Heart right ventricle (tissue), 16 donors: ENCODE results near the gene OPN4. TPM values are rescaled to one million over a fixed set of nuclear protein-coding genes. Genes with fewer than 3 reads are reported as not detected.
A peak's percentile ranks its signal among the peaks of the same experiment; 100 is the strongest.

Experiments used
- ATAC-seq, 8 donors: fragments of 200-7000 bp; cut with Tn5 transposase; one replicate each; pipeline ENCODE4 v1.9.1; 2020; ENCODE audit warnings: mild to moderate bottlenecking in 8 of 8, moderate library complexity in 8 of 8, moderate number of reproducible peaks in 1 of 8
- DNase-seq, 2 donors: peaks; one replicate each; pipeline ENCODE4 v3.0.0-alpha.2; 2020
- H3K27ac ChIP-seq, 10 donors: fragments of 200-600 bp; sonication (generic) in 2 of 10; one replicate each; pipeline versions ENCODE4 v1.5.0 to v1.8.0; 2020 to 2022; ENCODE audit warnings: mild to moderate bottlenecking in 3 of 10
- H3K27me3 ChIP-seq, 7 donors: fragments of 200-600 bp; one replicate each; pipeline ENCODE4 v1.8.0; 2021 to 2022; ENCODE audit warnings: mild to moderate bottlenecking in 2 of 7
- H3K36me3 ChIP-seq, 9 donors: fragments of 200-600 bp; sonication (generic) in 1 of 9; one replicate each; pipeline versions ENCODE4 v1.5.0 to v1.8.0; 2020 to 2022; ENCODE audit warnings: mild to moderate bottlenecking in 2 of 9
- H3K4me1 ChIP-seq, 9 donors: fragments of 200-600 bp; sonication (generic) in 1 of 9; one replicate each; pipeline versions ENCODE4 v1.5.0 to v1.8.0; 2020 to 2022; ENCODE audit warnings: mild to moderate bottlenecking in 4 of 9
- H3K4me3 ChIP-seq, 10 donors: fragments of 200-600 bp; sonication (generic) in 2 of 10; one replicate each; pipeline versions ENCODE4 v1.5.0 to v1.8.0; 2020 to 2022; ENCODE audit warnings: mild to moderate bottlenecking in 7 of 10, moderate library complexity in 2 of 10
- H3K9me3 ChIP-seq, 11 donors: fragments of 200-600 bp in 10 of 11; sonication (generic) in 2 of 11; one replicate each; pipeline versions ENCODE4 v1.5.0 to v1.8.0; 2013 to 2022; ENCODE audit warnings: mild to moderate bottlenecking in 2 of 11, control low read depth in 1 of 11, moderate library complexity in 1 of 11
- WGBS, 2 donors: extraction: QIAGEN DNeasy Blood & Tissue Kit; methylation state at CpG; one replicate each; pipeline ENCODE4 v1.1.7; 2013; ENCODE audit warnings: inconsistent platforms in 1 of 2; 5-methylcytosine and 5-hydroxymethylcytosine counted together
- intact Hi-C, 10 donors: fragments of 100-400 bp; cut with DNase I; formaldehyde crosslinking; loops; one replicate each; pipeline versions ENCODE4 v1.11.1 to v1.14.2; 2022
- polyA plus RNA-seq, 2 donors: library from polyadenylated mRNA; stranded (reverse); fragments of 200-250 nt; gene quantifications; one replicate each; pipeline ENCODE4 v1.2.3, GENCODE V29; 2013
- total RNA-seq, 10 donors: library from RNA; stranded (reverse); fragmentation: NEBNext Ultra II Directional in 3 of 10; extraction: Animal tissue kit (Norgen Biotek cat#: 25700) in 3 of 10; gene quantifications; one replicate each; pipeline versions ENCODE4 v1.2.1 to v1.2.4, GENCODE V29; 2021 to 2023
- TF ChIP-seq, protein P1 (sequence below), 9 donors: fragments of 200-600 bp; sonication (generic) in 2 of 9; IDR thresholded peaks; one replicate each; pipeline versions ENCODE4 v1.5.0 to v1.8.0; 2021 to 2022; ENCODE audit warnings: antibody characterized with exemption in 9 of 9, mild to moderate bottlenecking in 5 of 9, moderate library complexity in 1 of 9
- donor health status: Arrhythmogenic right ventricular cardiomyopathy.
- donor health status: ischemic (EF 13 %, LVEDD 7.1; RV severe dilation, severe dysfunction).
- donor health status: healthy with polysubstance abuse.
- donor health status: DM: no; HTN: yes; CAD: no.
- donor health status: DM: no; HTN: no; CAD: no.
- donor health status: ischemic (EF 25% LVEDD 6.9; RV normal size, moderate dysfunction).
- donor health status: ischemic (EF 25% LVEDD 5.7; RV mildly dilated, moderate dysfunction).
- donor health status: healthy.
- donor health status: DM: yes; HTN: yes; CAD: no.
- donor health status: Ischemic cardiomyopathy.
- donor health status: ischemic (EF 35%, LVEDD 5.7; RV mildly dilated, moderate dysfunction).
- donor health status: nonischemic (EF 11% LVEDD 7.7; RV severe dilation, severe dysfunction).
- donor health status: DM: yes; HTN: yes; CAD: no.
- donor health status: PGD.
- donor health status: ischemic (EF 29% LVEDD 5.4; RV normal size, mild dysfunction).
- donor health status: nonischemic (EF 23%, LVEDD 6.1; RV moderate dilation, normal function).

Gene OPN4
- total and polyA plus RNA-seq, 12 donors = 0.10 to 0.29 (median 0.26) TPM; not detected in 5

DNA sequence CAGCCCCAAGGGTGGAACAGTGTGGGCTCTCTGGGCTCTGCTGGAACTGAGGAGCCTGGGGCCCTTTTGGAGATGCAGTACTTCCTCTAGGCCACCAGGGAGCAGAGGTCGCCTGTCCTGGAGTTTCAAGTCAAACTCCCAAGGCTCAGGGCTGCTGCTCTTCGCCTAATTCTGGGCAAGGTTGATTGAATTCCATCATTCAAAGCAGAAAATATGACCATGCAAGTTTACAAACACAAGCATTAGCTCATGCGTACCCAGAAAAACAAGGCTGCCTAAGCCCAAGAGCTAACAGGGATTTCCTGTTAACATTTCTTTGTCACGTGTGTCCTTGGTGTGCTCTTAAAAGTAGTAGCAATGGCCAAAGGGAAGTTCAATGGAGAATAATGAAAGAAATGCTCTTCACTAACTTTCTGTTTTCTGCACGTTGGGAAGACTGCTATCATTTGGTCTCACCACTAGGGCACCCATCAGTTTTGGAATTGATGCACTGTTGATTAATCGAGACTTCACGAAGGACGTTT, 34.1 kb downstream of the OPN4 start:
- DNase-seq (peak in 1 of 2 donors; percentile 62), ATAC-seq (peak in 2 of 8 donors; percentile 11 to 14)
- 15 to 17% methylated on average over 8 of the region's 8 CpGs for WGBS, 2 donors
- Histone ChIP-seq H3K36me3 (peaks cover 0 to 26% (median 0%) of the 10 kb centered on the region in 9 donors), H3K4me3 (no peak overlapping the region), H3K27me3 (peaks cover 0 to 17% (median 6%) of the 10 kb centered on the region in 7 donors), H3K4me1 (peaks cover 13 to 100% (median 40%) of the 10 kb centered on the region in 9 donors), H3K9me3 (no peaks in the 10 kb centered on the region), H3K27ac (peak overlapping the region in 7 of 10 donors; percentile 28 to 100 (median 49))
- intact Hi-C loops = loop anchor here in 3 of 10 donors (2.0 to 5.0 kb wide), 2 partner anchors 41 to 210 kb away; no protein-coding TSS in a partner anchor
- TF ChIP-seq, protein P1, sequence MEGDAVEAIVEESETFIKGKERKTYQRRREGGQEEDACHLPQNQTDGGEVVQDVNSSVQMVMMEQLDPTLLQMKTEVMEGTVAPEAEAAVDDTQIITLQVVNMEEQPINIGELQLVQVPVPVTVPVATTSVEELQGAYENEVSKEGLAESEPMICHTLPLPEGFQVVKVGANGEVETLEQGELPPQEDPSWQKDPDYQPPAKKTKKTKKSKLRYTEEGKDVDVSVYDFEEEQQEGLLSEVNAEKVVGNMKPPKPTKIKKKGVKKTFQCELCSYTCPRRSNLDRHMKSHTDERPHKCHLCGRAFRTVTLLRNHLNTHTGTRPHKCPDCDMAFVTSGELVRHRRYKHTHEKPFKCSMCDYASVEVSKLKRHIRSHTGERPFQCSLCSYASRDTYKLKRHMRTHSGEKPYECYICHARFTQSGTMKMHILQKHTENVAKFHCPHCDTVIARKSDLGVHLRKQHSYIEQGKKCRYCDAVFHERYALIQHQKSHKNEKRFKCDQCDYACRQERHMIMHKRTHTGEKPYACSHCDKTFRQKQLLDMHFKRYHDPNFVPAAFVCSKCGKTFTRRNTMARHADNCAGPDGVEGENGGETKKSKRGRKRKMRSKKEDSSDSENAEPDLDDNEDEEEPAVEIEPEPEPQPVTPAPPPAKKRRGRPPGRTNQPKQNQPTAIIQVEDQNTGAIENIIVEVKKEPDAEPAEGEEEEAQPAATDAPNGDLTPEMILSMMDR (IDR thresholded peaks at IDR 0.05) = peak; percentile 54 to 87 (median 82)

- H3K27me3 ChIP-seq = peaks cover 0 to 17% (median 6%) of the 10 kb centered on the region in 7 donors
- DNase-seq (no peak), ATAC-seq (no peak)
- WGBS, 2 donors = 73 to 74% methylated on average over 13 of the region's 13 CpGs
- peak overlapping the region in 6 of 10 donors; percentile 35 to 93 (median 60) for H3K27ac ChIP-seq
- intact Hi-C loops = loop anchor here in 3 of 10 donors (2.0 to 5.0 kb wide), 2 partner anchors 42 to 210 kb away; no protein-coding TSS in a partner anchor
- TF ChIP-seq, protein P1 (IDR thresholded peaks at IDR 0.05) = no peak
- no peaks in the 10 kb centered on the region for H3K9me3 ChIP-seq
- peaks cover 0 to 26% (median 0%) of the 10 kb centered on the region in 9 donors for H3K36me3 ChIP-seq
- peaks cover 14 to 100% (median 40%) of the 10 kb centered on the region in 9 donors for H3K4me1 ChIP-seq
- no peak overlapping the region for H3K4me3 ChIP-seq
Measured at GRCh38 chr10:86689146-86689545, 34.8 kb downstream of the OPN4 start.

- peaks cover 0 to 17% (median 2%) of the 10 kb centered on the region in 7 donors for H3K27me3 ChIP-seq
- H3K36me3 ChIP-seq = peaks cover 0 to 27% (median 0%) of the 10 kb centered on the region in 9 donors
- ATAC-seq = peak; percentile 3 to 18 (median 6)
- no peak overlapping the region for H3K4me3 ChIP-seq
- WGBS, 2 donors = 50 to 70% methylated on average over 5 of the region's 5 CpGs
- TF ChIP-seq, protein P1 (IDR thresholded peaks at IDR 0.05) = no peak
- DNase-seq = no peak
- intact Hi-C loops = loop anchor here in 4 of 10 donors (5.0 kb wide), 2 partner anchors 207 to 212 kb away; no protein-coding TSS in a partner anchor
- H3K27ac ChIP-seq = peak overlapping the region in 8 of 10 donors; percentile 13 to 93 (median 62)
- peaks cover 7 to 100% (median 39%) of the 10 kb centered on the region in 9 donors for H3K4me1 ChIP-seq
- no peaks in the 10 kb centered on the region for H3K9me3 ChIP-seq
Measured at GRCh38 chr10:86690231-86690630, 35.9 kb downstream of the OPN4 start.

DNA sequence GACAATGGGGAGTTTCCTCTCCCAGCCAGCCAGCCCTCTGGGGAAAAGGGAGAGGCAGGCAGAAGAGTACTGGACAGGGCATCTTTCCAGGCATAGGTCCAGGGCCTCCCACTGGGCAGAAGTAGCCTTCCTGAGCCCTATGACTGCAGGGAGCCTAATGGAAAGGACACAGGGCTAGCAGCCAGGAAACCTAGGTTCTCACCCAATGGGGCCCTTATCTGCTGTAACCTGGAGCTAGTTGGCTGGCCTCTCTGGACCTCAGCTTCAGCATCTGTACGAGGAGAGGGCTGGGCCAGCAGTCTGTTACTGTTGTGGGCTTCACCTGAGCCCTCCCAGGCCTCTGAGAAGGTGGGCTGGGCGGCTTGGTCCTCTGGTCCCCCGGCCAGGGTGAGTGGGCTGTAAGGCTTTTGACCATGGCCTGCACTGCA, 36.3 kb downstream of the OPN4 start:
- intact Hi-C loops = loop anchor here in 4 of 10 donors (5.0 kb wide), 2 partner anchors 207 to 212 kb away; no protein-coding TSS in a partner anchor
- Histone ChIP-seq H3K27me3 (peaks cover 0 to 16% (median 0%) of the 10 kb centered on the region in 7 donors), H3K9me3 (no peaks in the 10 kb centered on the region), H3K4me1 (peaks cover 7 to 100% (median 36%) of the 10 kb centered on the region in 9 donors), H3K4me3 (no peak overlapping the region), H3K27ac (peak overlapping the region in 8 of 10 donors; percentile 13 to 93 (median 64)), H3K36me3 (peaks cover 0 to 24% (median 0%) of the 10 kb centered on the region in 9 donors)
- peak; percentile 6 to 39 (median 22) for ATAC-seq
- TF ChIP-seq, protein P1 (IDR thresholded peaks at IDR 0.05) = no peak
- WGBS, 2 donors = 57 to 62% methylated on average over 3 of the region's 3 CpGs
- DNase-seq = peak in 1 of 2 donors; percentile 53
